Activated naive CD4-positive, alpha-beta T cell treated with anti-CD3 and anti-CD28 coated beads for 36 hours (primary cell): Measurements from ENCODE around the gene VAT1L. TPM values are rescaled to one million over a fixed set of nuclear protein-coding genes. Genes with fewer than 3 reads are reported as not detected.

Experiments used
- CTCF ChIA-PET: fragments of 350-600 bp; sonication (Branson Sonifier 250); formaldehyde crosslinking; loops from one replicate; lab custom pipeline; 2021; ENCODE audit warnings: antibody characterized with exemption; lab: Charles Lee
- DNase-seq: peaks from one replicate; pipeline ENCODE4 v3.0.0-alpha.2; 2020
- H3K27ac Mint-ChIP-seq: one replicate; pipeline ENCODE4 v1.8.0; 2021; ENCODE audit warnings: mild to moderate bottlenecking, mixed read lengths
- H3K27me3 Mint-ChIP-seq: one replicate; pipeline ENCODE4 v1.8.0; 2021; ENCODE audit warnings: low read depth, mixed read lengths
- H3K36me3 Mint-ChIP-seq: one replicate; pipeline ENCODE4 v1.8.0; 2021; ENCODE audit warnings: low read depth, mixed read lengths
- H3K4me1 Mint-ChIP-seq: one replicate; pipeline ENCODE4 v1.8.0; 2021; ENCODE audit warnings: low read depth, mixed read lengths
- H3K4me3 Mint-ChIP-seq: one replicate; pipeline ENCODE4 v1.8.0; 2021; ENCODE audit warnings: mild to moderate bottlenecking, moderate library complexity, mixed read lengths
- H3K9me3 Mint-ChIP-seq: one replicate; pipeline ENCODE4 v1.8.0; 2021; ENCODE audit warnings: mixed read lengths
- intact Hi-C: fragments of 100-400 bp; cut with micrococcal nuclease; formaldehyde crosslinking; loops from one replicate; pipeline ENCODE4 v1.15.1; 2023
- total RNA-seq, 2 experiments: library from RNA; stranded (reverse); gene quantifications; one replicate each; pipeline ENCODE4 v1.2.3, GENCODE V29; 2021

VAT1L gene
- total RNA-seq, 2 experiments from 2014 or later, result not detected

DNA sequence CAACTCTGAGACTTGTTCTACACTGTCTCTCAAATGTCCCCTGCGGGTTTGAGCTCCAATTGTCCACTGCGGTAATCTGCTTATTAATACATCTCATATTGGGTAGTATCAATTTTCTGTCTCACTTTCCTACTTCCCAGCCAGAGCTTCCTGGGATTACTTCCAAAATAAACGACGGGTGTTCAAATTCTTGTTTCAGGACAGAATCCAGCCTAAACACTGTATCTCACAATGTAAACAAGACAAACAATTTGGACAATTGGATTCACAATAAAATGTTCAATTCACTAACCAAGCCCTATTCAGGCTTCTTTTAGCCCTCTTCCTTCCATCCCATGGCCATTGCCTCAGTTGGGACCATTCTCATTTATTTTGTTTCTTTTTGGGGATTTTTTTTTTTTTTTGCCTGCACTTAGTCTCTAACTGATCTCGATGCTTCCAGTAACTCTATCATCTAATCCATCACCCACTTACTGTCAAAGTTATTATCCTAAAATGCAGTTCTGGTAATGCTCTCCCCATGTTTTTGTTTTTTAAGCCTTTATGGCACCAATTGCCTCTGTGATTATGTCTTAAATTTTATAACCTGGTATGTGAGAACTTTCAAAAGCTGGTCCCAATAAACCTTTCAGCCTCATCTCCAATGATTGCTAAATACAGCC, 2.0 kb upstream of the VAT1L start:
- Mint-ChIP-seq H3K27ac (no peak overlapping the region), H3K4me3 (no peak overlapping the region), H3K36me3 (no peaks in the 10 kb centered on the region), H3K4me1 (peaks cover 7% of the 10 kb centered on the region), H3K27me3 (peaks cover 49% of the 10 kb centered on the region), H3K9me3 (no peaks in the 10 kb centered on the region)
- no peak for DNase-seq
- CTCF ChIA-PET, result interaction anchor here (0.6 kb wide), 1 partner anchor 62 kb away, joined by 3 read pairs; no protein-coding TSS in a partner anchor
- intact Hi-C loops, result loop anchor here (10.0 kb wide), 1 partner anchor 188 kb away; no protein-coding TSS in a partner anchor

DNA sequence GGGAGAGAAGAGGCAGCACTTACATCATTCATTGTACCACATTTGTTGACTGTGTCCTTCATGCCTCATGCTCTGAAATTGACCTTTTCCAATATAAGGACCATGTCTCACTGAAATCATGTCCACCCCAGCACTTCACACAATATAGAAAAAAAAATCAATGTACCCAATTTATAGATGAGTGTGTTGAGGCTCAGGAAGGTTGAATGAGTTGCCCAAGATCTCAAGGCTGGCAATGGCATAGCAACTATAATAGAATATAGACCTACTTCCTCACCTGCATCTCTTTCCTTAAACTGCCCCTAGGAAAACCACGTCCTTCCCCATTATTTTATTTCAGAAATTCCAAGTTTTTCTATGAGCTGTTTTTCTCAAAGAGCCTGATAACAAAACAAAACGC, 912 bp upstream of the VAT1L start:
- no peaks in the 10 kb centered on the region for H3K36me3 Mint-ChIP-seq
- CTCF ChIA-PET, result no interaction called here
- intact Hi-C loops, result loop anchor here (10.0 kb wide), 1 partner anchor 187 kb away; no protein-coding TSS in a partner anchor
- DNase-seq, result no peak
- peaks cover 7% of the 10 kb centered on the region for H3K4me1 Mint-ChIP-seq
- peaks cover 60% of the 10 kb centered on the region for H3K27me3 Mint-ChIP-seq
- no peak overlapping the region for H3K27ac Mint-ChIP-seq
- H3K4me3 Mint-ChIP-seq, result no peak overlapping the region
- H3K9me3 Mint-ChIP-seq, result no peaks in the 10 kb centered on the region

DNA sequence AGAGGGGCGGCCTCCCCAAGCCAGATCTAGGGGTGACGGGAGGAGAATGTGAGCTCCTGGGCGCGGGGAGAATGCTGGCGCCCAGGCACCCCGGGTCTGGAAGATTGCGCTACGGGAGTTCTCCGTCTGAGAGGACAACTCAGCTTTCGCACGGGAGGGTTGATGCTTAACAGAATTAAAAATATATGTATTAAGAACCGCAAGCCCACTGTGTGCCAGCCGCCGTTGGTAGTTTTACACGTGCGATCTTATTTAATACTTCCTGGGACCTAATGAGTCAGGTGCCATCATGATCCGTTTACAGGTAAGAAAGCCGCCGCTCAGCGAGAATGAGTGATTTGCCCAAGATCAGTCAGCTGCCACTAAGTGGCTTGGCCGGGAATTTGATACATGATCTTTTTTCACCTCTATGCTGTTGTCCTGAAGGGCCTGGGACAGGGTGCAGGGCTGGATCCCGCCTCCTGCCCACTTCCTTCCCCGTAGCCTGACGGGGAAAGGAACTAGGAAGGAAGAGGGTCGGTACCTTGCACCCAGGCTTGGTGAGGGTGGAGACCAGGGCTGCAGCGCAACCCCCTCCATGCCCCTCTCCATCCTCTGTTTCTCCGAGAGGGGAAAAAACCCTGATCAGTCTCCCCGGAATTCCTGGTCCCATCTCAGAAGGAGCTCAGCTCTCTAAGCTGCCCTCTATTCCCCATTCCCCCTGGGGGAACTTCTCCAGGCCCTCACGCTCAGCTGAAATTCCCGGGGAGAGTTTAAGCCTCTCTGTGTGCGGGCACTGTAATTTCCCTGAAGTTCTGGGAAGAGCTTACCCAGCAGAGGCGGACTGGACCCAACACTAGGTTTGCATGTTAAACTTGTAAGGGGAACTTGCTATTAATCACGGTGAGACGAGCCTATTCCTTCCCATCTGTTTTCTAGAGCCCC, 983 bp downstream of the VAT1L start:
- Mint-ChIP-seq H3K27ac (no peak overlapping the region), H3K4me3 (peak overlapping the region; percentile 10), H3K36me3 (no peaks in the 10 kb centered on the region), H3K4me1 (peaks cover 7% of the 10 kb centered on the region), H3K27me3 (peaks cover 62% of the 10 kb centered on the region), H3K9me3 (no peaks in the 10 kb centered on the region)
- CTCF ChIA-PET, result no interaction called here
- DNase-seq, result peak; percentile 36
- intact Hi-C loops, result loop anchor here (2.0 to 10.0 kb wide), 2 partner anchors 67 to 185 kb away; partner anchors contain the start of gene NUDT7

DNA sequence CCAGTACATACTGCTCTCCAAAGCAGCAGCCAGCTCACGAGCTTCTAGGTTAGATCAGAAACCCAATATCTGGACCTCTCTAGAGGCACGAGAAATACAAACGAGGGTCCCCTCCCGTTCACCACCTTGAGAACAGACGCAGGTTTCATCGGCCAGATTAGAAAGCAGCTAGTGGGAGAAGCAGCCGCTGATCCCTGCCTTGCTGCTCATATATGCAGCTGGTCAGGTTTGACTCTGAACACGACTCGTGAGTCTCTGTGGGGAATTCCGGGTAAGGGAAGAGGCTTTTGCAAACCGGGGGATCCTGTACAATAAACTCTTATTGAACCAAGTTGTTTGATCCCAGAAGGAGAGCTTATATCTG, 1.6 kb downstream of the VAT1L start:
- intact Hi-C loops, result no loop called here
- Mint-ChIP-seq H3K36me3 (no peaks in the 10 kb centered on the region), H3K4me3 (no peak overlapping the region), H3K27ac (no peak overlapping the region), H3K9me3 (no peaks in the 10 kb centered on the region), H3K4me1 (peaks cover 7% of the 10 kb centered on the region), H3K27me3 (peaks cover 62% of the 10 kb centered on the region)
- no peak for DNase-seq
- CTCF ChIA-PET, result no interaction called here

DNA sequence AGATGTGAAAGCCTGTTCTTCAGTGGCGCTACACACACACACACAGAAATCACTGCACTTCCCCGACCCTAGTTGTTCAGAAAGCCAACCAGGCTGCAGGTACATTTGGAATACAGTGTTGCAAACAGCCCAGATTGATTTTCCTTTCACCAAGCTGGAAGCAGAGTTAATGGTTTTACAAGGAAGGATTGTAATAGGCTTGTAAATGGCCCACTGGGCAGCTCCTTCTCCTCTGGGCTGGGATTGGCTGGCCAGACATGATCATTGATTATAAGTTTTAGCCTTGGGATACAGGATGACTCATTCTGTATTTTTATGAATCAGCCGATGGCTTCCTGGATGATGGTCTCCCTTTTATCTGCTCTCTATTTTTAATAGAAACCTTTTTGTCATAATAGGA, 2.5 kb downstream of the VAT1L start:
- no peak for DNase-seq
- Mint-ChIP-seq H3K27ac (no peak overlapping the region), H3K4me1 (peaks cover 7% of the 10 kb centered on the region), H3K27me3 (peaks cover 62% of the 10 kb centered on the region), H3K36me3 (no peaks in the 10 kb centered on the region), H3K9me3 (no peaks in the 10 kb centered on the region), H3K4me3 (no peak overlapping the region)
- intact Hi-C loops, result no loop called here
- CTCF ChIA-PET, result no interaction called here

DNA sequence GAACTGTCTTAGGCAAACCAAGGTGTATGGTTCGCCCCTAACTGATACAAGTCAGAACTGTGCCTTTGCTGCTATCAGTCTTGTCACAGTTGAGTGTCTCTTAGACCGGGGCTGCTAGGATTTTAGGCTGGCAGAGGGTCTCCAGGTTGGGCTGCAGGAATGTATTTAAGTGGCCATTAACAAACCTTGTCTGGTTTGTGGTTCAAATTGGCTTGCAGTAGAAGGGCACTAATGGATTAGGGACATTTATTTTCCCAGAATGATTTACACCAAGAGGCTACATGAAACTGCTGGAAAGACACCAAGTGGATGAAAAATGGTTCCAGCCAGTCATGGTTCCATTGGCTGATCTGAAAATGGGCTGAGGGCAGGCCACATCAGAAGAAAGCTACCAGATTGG, 5.1 kb downstream of the VAT1L start:
- Mint-ChIP-seq H3K4me3 (no peak overlapping the region), H3K4me1 (peaks cover 4% of the 10 kb centered on the region), H3K36me3 (no peaks in the 10 kb centered on the region), H3K27ac (no peak overlapping the region), H3K9me3 (no peaks in the 10 kb centered on the region), H3K27me3 (peaks cover 50% of the 10 kb centered on the region)
- intact Hi-C loops, result no loop called here
- CTCF ChIA-PET, result no interaction called here
- no peak for DNase-seq

DNA sequence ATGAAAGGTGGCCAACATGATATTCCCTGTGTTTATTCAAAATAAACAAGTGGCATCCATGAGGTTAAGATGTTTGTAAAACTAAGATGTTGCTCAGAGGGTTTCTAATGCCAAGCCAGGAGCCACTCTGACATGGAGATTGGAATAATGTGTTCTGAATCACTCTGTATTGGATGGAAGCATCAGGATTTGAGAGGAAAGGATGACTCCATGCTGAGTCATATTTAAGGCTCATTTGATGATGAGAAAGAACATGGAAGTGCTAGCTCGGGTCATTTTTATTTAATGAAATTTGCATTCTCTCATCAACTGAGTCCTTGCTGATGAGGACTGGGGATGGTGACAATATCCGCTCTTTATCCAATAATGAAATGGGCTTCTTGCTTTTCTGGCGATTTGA, 6.2 kb downstream of the VAT1L start:
- no peaks in the 10 kb centered on the region for H3K9me3 Mint-ChIP-seq
- H3K4me3 Mint-ChIP-seq, result no peak overlapping the region
- peaks cover 43% of the 10 kb centered on the region for H3K27me3 Mint-ChIP-seq
- H3K36me3 Mint-ChIP-seq, result no peaks in the 10 kb centered on the region
- intact Hi-C loops, result no loop called here
- no peak overlapping the region for H3K27ac Mint-ChIP-seq
- H3K4me1 Mint-ChIP-seq, result no peaks in the 10 kb centered on the region
- CTCF ChIA-PET, result interaction anchor here (1.1 kb wide), 1 partner anchor 243 kb away, joined by 3 read pairs; no protein-coding TSS in a partner anchor
- DNase-seq, result no peak

DNA sequence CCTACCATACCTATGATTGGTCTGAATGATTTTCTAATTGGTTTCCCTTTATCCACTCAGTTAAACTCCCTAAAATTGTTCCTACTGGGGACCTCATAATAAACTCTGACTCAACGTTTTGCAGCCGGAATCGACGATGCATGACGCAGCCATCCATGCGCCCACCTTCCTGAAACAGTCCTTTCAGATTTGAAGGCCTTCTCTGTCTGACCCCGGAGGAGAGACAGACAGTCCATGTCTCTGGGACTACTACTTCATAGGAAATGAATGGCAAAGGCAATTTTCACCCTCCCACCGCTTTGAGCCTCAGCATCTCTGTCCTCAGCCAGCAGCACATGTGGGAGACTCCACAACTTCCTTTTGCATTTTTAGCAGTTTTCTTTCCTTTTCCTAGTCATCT, 13.5 kb downstream of the VAT1L start:
- peaks cover 20% of the 10 kb centered on the region for H3K27me3 Mint-ChIP-seq
- no peaks in the 10 kb centered on the region for H3K4me1 Mint-ChIP-seq
- no peaks in the 10 kb centered on the region for H3K9me3 Mint-ChIP-seq
- CTCF ChIA-PET, result interaction anchor here (0.6 kb wide), 1 partner anchor 79 kb away, joined by 3 read pairs; no protein-coding TSS in a partner anchor
- DNase-seq, result no peak
- intact Hi-C loops, result no loop called here
- H3K27ac Mint-ChIP-seq, result no peak overlapping the region
- no peak overlapping the region for H3K4me3 Mint-ChIP-seq
- no peaks in the 10 kb centered on the region for H3K36me3 Mint-ChIP-seq

DNA sequence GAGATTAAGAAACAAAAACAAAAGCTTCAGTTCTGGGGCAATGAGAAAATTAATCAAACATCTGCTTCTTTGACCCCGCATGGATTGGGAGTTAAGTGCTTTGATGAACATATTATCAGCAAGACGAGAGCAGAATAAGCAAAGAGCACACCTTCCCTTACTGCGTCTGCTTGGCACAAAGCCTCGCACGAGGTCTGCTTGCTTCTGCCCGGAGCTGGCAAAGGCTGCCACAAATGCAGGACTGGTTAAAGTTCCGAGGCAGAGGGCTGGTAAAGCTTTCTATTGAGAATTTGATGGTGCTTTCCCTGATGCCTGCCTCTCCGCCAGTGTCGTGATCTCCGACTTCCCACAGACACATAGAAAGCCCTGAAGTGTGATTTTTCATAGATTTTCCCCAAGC, 17.0 kb downstream of the VAT1L start:
- no peak for DNase-seq
- no peaks in the 10 kb centered on the region for H3K9me3 Mint-ChIP-seq
- peaks cover 10% of the 10 kb centered on the region for H3K27me3 Mint-ChIP-seq
- no peak overlapping the region for H3K4me3 Mint-ChIP-seq
- no peak overlapping the region for H3K27ac Mint-ChIP-seq
- no peaks in the 10 kb centered on the region for H3K36me3 Mint-ChIP-seq
- intact Hi-C loops, result no loop called here
- CTCF ChIA-PET, result no interaction called here
- H3K4me1 Mint-ChIP-seq, result no peaks in the 10 kb centered on the region

DNA sequence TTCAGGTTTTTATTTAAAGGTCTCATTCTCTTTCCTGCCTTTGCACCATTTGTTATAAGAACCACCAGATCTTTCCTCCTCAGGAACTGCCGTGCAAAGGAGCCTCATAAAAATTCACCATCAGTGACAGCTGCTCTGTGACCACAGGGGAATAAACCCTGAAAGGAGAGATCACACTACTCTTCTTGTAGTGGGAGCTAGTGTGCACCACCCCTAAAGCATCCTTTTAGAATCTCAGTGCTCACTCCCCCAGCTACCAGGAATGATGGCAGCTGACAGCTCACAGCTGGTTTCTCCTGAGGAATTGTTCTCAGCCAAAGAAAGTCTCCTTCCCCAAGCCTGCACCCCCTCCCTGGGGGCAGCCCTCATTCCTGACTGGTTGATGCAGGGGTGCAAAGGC, 18.7 kb downstream of the VAT1L start:
- peaks cover 10% of the 10 kb centered on the region for H3K27me3 Mint-ChIP-seq
- no peaks in the 10 kb centered on the region for H3K9me3 Mint-ChIP-seq
- no peaks in the 10 kb centered on the region for H3K36me3 Mint-ChIP-seq
- CTCF ChIA-PET, result interaction anchor here (0.7 kb wide), 1 partner anchor 195 kb away, joined by 3 read pairs; no protein-coding TSS in a partner anchor
- intact Hi-C loops, result no loop called here
- H3K4me3 Mint-ChIP-seq, result no peak overlapping the region
- DNase-seq, result no peak
- no peaks in the 10 kb centered on the region for H3K4me1 Mint-ChIP-seq
- no peak overlapping the region for H3K27ac Mint-ChIP-seq

DNA sequence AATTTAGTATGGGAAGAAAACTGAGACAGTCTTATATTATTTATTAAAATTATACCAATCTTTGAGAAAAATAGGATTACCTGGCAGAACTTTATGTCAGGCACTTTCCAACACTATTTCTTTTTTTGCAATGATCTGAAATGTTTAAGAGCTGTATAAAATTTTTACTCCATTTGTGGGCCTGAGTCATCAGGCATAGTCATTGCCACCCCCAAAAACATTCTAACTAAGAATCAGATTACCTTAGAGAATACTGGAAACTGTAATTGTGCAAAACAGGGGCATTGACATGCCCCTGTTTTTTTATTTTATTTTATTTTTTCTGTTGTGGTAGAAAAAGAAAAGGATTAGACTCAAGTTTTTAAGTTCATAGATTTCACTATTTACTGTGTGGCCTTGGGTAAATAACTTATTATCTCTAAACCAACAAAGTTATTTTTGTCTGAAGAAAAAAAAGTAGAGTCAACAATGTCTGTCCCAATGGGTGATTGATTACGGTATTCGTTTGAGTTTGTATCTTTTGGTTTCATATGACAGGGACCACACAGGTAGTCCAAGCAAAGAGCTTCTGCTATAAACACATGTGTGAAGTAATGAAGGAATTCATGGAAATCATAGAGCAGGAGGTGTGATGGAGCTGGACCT, 24.6 kb downstream of the VAT1L start:
- DNase-seq, result no peak
- H3K4me3 Mint-ChIP-seq, result no peak overlapping the region
- no peaks in the 10 kb centered on the region for H3K36me3 Mint-ChIP-seq
- H3K4me1 Mint-ChIP-seq, result no peaks in the 10 kb centered on the region
- CTCF ChIA-PET, result interaction anchor here (0.7 kb wide), 1 partner anchor 138 kb away, joined by 3 read pairs; no protein-coding TSS in a partner anchor
- intact Hi-C loops, result no loop called here
- H3K9me3 Mint-ChIP-seq, result no peaks in the 10 kb centered on the region
- no peak overlapping the region for H3K27ac Mint-ChIP-seq
- peaks cover 12% of the 10 kb centered on the region for H3K27me3 Mint-ChIP-seq

DNA sequence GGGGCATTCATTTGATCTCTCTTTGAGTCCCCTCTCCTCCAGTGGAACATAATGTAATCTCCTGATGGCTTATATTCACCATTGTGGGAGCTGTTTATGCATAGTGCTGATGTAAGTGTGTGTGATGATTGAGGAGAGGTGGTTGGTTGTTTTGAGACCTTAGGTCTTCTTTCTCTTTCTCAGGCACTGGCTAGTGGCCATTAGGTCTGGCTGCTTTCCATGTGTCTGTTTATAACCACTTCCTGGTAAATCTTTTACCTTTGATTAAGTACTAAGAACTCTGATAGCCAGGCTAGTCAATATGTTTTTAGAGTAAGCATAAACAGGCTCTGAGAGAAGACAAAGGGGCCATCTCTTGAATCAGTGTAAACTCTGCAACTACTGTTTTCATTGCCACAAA, 27.9 kb downstream of the VAT1L start:
- Mint-ChIP-seq H3K9me3 (no peaks in the 10 kb centered on the region), H3K27me3 (peaks cover 12% of the 10 kb centered on the region), H3K36me3 (no peaks in the 10 kb centered on the region), H3K27ac (no peak overlapping the region), H3K4me1 (no peaks in the 10 kb centered on the region), H3K4me3 (no peak overlapping the region)
- no peak for DNase-seq
- intact Hi-C loops, result no loop called here
- CTCF ChIA-PET, result no interaction called here
